Common myeloid progenitor, CD34-positive (primary cell): ENCODE results near the gene HSPA4L.

Experiments
- CTCF ChIA-PET: fragments of 350-600 bp; sonication (Branson Sonifier 250); formaldehyde crosslinking; loops from one replicate; lab custom pipeline; 2021; ENCODE audit warnings: antibody characterized with exemption; lab: Charles Lee
- POLR2A ChIA-PET: fragments of 350-600 bp; sonication (Branson Sonifier 250); formaldehyde crosslinking; loops from one replicate; lab custom pipeline; 2021; ENCODE audit warnings: antibody characterized with exemption; lab: Charles Lee
- DNase-seq, 3 donors: peaks; one replicate each; pipeline versions ENCODE4 v3.0.0 to v3.0.0-alpha.2; 2013
- H3K27ac ChIP-seq, 2 experiments: 1 replicate in 1 of 2; 2 replicates in 1 of 2; pipeline ENCODE4 v1.7.0; 2013; ENCODE audit warnings: inconsistent platforms in 2 of 2, low read length in 2 of 2, mild to moderate bottlenecking in 2 of 2, low read depth in 1 of 2, moderate library complexity in 1 of 2; ENCODE audit not compliant: severe bottlenecking in 2 of 2, insufficient read depth in 1 of 2, poor library complexity in 1 of 2
- H3K27me3 ChIP-seq, 5 experiments: replicated peaks in 2 of 5; 1 replicate in 3 of 5; 2 replicates in 2 of 5; pipeline versions ENCODE4 v1.6.1 to v1.7.0; 2013; ENCODE audit warnings: low read length in 4 of 5, mild to moderate bottlenecking in 2 of 5, moderate library complexity in 2 of 5, inconsistent platforms in 1 of 5; ENCODE audit not compliant: insufficient read depth in 5 of 5, control insufficient read depth in 4 of 5
- H3K36me3 ChIP-seq, 4 experiments: 1 replicate in 2 of 4; 2 replicates in 2 of 4; pipeline versions ENCODE4 v1.6.1 to v1.7.0; 2013; ENCODE audit warnings: low read length in 3 of 4, control low read depth in 1 of 4, mild to moderate bottlenecking in 1 of 4; ENCODE audit not compliant: control insufficient read depth in 4 of 4, insufficient read depth in 4 of 4
- H3K4me1 ChIP-seq, 4 experiments: 1 replicate in 3 of 4; 2 replicates in 1 of 4; pipeline versions ENCODE4 v1.6.1 to v1.7.1; 2013; ENCODE audit warnings: low read length in 3 of 4, mild to moderate bottlenecking in 3 of 4, control low read depth in 1 of 4, inconsistent platforms in 1 of 4, moderate library complexity in 1 of 4; ENCODE audit not compliant: control insufficient read depth in 4 of 4, insufficient read depth in 4 of 4; ENCODE audit errors: control extremely low read depth in 1 of 4
- H3K4me3 ChIP-seq, 7 experiments: 1 replicate in 4 of 7; 2 replicates in 3 of 7; pipeline versions ENCODE4 v1.5.1 to v1.7.0; 2013; ENCODE audit warnings: mild to moderate bottlenecking in 7 of 7, low read length in 6 of 7, moderate library complexity in 6 of 7, inconsistent platforms in 2 of 7, low read depth in 2 of 7, control low read depth in 1 of 7; ENCODE audit not compliant: insufficient read depth in 4 of 7, control insufficient read depth in 1 of 7; ENCODE audit errors: extremely low read depth in 1 of 7
- H3K9me3 ChIP-seq, 5 experiments: 1 replicate in 4 of 5; 2 replicates in 1 of 5; pipeline versions ENCODE4 v1.6.1 to v1.7.1; 2013; ENCODE audit warnings: low read length in 4 of 5, mild to moderate bottlenecking in 2 of 5, inconsistent platforms in 1 of 5, low read depth in 1 of 5, moderate library complexity in 1 of 5; ENCODE audit not compliant: control insufficient read depth in 4 of 5, insufficient read depth in 2 of 5; ENCODE audit errors: control extremely low read depth in 1 of 5
- whole genome bisulfite sequencing: methylation state at CpG from one replicate; pipeline ENCODE4 v1.1.5; 2013; ENCODE audit not compliant: insufficient coverage; 5-methylcytosine and 5-hydroxymethylcytosine counted together

HSPA4L gene

DNA sequence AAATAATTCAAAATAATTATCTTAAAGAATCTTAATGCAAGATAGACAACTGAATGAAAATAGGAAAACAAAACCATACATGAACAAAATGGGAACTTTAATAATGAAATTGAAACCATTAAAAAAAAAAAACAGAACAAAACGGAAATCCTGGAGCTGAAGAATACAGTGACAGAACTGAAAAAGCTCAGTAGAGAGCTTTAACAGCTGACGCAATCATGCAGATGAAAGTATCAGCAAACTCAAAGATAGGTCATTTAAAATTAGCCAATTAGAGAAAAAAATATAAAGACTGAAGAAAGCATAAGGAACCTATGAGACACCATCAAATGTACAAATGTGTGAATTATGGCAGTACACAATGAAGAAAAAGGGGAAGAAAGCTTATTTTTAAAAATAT lies 33.2 kb upstream of the HSPA4L start:
- WGBS, result no CpG with 5 or more reads among the region's 2 CpGs
- ChIA-PET CTCF (no interaction called here), POLR2A (no interaction called here)
- H3K9me3 ChIP-seq, result peaks cover 0 to 12% (median 5%) of the 10 kb centered on the region in 5 experiments
- H3K27ac ChIP-seq, result no peak overlapping the region
- H3K4me3 ChIP-seq, result no peak overlapping the region
- DNase-seq, result peak in 1 of 3 donors; percentile 5
- no peaks in the 10 kb centered on the region for H3K36me3 ChIP-seq
- no peaks in the 10 kb centered on the region for H3K4me1 ChIP-seq
- H3K27me3 ChIP-seq, result no peaks in the 10 kb centered on the region

GRCh38 chr4:127756906-127757305 lies 25.2 kb upstream of the HSPA4L start:
- ChIA-PET POLR2A (no interaction called here), CTCF (interaction anchor here (0.8 kb wide), 2 partner anchors 9 to 29 kb away, joined by 3 read pairs; no protein-coding TSS in a partner anchor)
- Histone ChIP-seq H3K36me3 (no peaks in the 10 kb centered on the region), H3K9me3 (peaks cover 0 to 7% (median 0%) of the 10 kb centered on the region in 5 experiments), H3K4me1 (no peaks in the 10 kb centered on the region), H3K27me3 (no peaks in the 10 kb centered on the region), H3K27ac (no peak overlapping the region), H3K4me3 (no peak overlapping the region)
- no peak for DNase-seq
- 88% methylated on average over 1 of the region's 2 CpGs for WGBS

DNA sequence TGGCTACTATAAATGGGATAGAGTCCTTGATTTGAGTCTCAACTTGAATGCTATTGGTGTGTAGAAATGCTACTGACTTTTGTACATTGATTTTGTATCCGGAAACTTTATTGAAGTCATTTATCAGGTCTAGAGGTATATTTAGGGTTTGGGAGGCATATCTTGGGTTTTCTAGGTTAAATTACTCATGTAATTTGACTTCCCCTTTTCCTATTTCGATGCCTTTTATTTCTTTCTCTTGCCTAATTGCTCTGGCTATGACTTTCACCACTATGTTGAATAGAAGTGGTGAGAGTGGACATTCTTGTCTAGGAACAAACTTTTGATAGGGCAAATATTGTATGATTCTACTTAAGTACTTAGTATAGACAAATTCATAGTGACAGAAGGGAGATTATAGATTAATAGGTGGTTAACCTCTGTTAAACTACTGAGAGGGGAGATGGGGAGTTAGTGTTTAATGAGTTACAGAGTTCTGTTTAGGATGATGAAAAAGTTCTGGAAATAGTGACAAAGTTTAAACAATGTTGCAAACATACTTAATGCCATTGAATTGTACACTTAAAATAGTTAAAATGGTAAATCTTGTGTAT lies 22.8 kb upstream of the HSPA4L start:
- POLR2A ChIA-PET, result no interaction called here
- CTCF ChIA-PET, result no interaction called here
- 100% methylated on average over 1 of the region's 2 CpGs for WGBS

DNA sequence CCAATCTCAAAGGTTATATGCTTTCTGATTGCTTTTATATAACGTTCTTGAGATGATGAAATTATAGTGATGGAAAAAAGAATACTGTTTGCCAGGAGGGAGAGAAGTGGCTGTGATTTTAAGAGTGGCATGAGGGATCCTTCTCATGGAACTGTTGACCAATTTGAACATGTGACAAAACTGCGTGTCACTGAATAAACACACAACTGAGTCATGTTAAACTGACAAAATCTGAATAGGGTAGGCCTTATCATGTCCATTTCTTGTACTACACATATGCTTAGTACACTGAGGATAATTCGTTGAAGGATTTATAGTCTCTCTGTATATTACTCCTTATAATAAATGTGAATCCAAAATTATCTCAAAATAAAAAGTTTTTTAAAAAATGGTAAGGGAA lies 22.2 kb upstream of the HSPA4L start:
- DNase-seq, result no peak
- no peak overlapping the region for H3K27ac ChIP-seq
- no peaks in the 10 kb centered on the region for H3K27me3 ChIP-seq
- peaks cover 0 to 7% (median 0%) of the 10 kb centered on the region in 5 experiments for H3K9me3 ChIP-seq
- ChIA-PET CTCF (no interaction called here), POLR2A (no interaction called here)
- H3K36me3 ChIP-seq, result no peaks in the 10 kb centered on the region
- no peak overlapping the region for H3K4me3 ChIP-seq
- no peaks in the 10 kb centered on the region for H3K4me1 ChIP-seq
- 100% methylated on average over 1 of the region's 3 CpGs for WGBS

More for the DNA sequence above, 22.8 kb upstream of the HSPA4L start:
- no peaks in the 10 kb centered on the region for H3K27me3 ChIP-seq
- DNase-seq, result no peak
- peaks cover 0 to 7% (median 0%) of the 10 kb centered on the region in 5 experiments for H3K9me3 ChIP-seq
- no peak overlapping the region for H3K27ac ChIP-seq
- H3K4me1 ChIP-seq, result no peaks in the 10 kb centered on the region
- no peaks in the 10 kb centered on the region for H3K36me3 ChIP-seq
- no peak overlapping the region for H3K4me3 ChIP-seq

DNA sequence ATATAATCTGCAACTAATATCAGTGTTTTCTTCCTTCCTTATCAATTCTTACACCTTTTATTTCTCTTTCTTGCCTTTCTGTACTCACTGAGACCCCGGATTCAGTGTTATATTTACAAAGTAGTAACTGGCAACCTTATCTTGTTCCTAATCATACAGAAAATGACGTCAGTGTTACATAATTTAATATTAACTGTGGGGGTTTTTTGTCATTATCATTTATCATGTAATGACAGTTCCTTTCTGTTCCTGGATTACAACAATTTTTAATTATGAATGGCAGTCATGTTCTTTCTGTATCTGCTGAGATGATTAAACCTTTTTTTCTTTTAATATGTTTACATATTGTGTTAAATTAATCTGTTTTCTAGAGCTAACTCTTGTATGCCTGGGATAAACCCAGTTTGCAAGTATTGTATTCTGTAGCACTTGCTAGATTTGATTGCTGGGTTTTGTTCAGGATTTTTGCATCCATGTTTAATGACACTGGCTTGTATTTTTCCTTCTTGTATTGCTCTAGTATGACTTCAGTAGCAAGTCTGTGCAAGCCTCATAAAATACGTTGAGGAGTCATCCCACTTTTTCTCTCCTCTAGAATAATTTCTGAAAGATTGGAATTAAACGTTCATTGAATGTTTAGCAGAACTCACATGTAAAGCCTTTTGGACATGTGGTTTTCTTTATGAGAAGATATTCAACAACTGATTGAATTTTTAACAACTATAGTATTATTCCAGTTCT lies 10.4 kb upstream of the HSPA4L start:
- CTCF ChIA-PET, result no interaction called here
- H3K27ac ChIP-seq, result no peak overlapping the region
- H3K4me1 ChIP-seq, result no peaks in the 10 kb centered on the region
- WGBS, result no CpG with 5 or more reads among the region's 4 CpGs
- POLR2A ChIA-PET, result no interaction called here
- peak; percentile 24 to 53 (median 45) for DNase-seq
- no peak overlapping the region for H3K4me3 ChIP-seq
- H3K27me3 ChIP-seq, result peaks cover 0 to 2% (median 0%) of the 10 kb centered on the region in 5 experiments
- no peaks in the 10 kb centered on the region for H3K36me3 ChIP-seq
- H3K9me3 ChIP-seq, result no peaks in the 10 kb centered on the region

GRCh38 chr4:127772769-127773671 lies 9.1 kb upstream of the HSPA4L start:
- no peak overlapping the region for H3K4me3 ChIP-seq

More at GRCh38 chr4:127772769-127773671, 9.1 kb upstream of the HSPA4L start:
- 100% methylated on average over 1 of the region's 10 CpGs for WGBS
- ChIA-PET CTCF (no interaction called here), POLR2A (no interaction called here)
- no peaks in the 10 kb centered on the region for H3K9me3 ChIP-seq
- H3K27ac ChIP-seq, result no peak overlapping the region
- peaks cover 0 to 2% (median 0%) of the 10 kb centered on the region in 5 experiments for H3K27me3 ChIP-seq
- no peaks in the 10 kb centered on the region for H3K4me1 ChIP-seq
- no peak for DNase-seq
- H3K36me3 ChIP-seq, result no peaks in the 10 kb centered on the region
